HPDE6-E6E7 (cell line): ENCODE results near the gene HAX1.
A peak's percentile ranks its signal among the peaks of the same experiment; 100 is the strongest.
"Not testable (repeated sequence)": the region's sequence is repeated elsewhere in the genome, so short reads cannot be mapped to it uniquely, and the experiment has no call there.

ENCODE experiments used
- DNase-seq: peaks from one replicate; pipeline ENCODE4 v3.0.0; 2011; ENCODE audit warnings: missing footprints; ENCODE audit errors: extremely low spot score

HAX1 gene

GRCh38 chr1:154276797-154277196 is 4.4 kb downstream of the HAX1 start:
- DNase-seq: no peak

- not testable (repeated sequence) for DNase-seq
These were observed 15.2 kb downstream of the HAX1 start for GRCh38 chr1:154287591-154287990.

GRCh38 chr1:154288661-154289060 is 16.2 kb downstream of the HAX1 start:
- no peak for DNase-seq

GRCh38 chr1:154290921-154291320 is 18.5 kb downstream of the HAX1 start:
- DNase-seq: no peak

GRCh38 chr1:154295408-154296235 is 23.2 kb downstream of the HAX1 start:
- DNase-seq: no peak

GRCh38 chr1:154301582-154301981 is 29.2 kb downstream of the HAX1 start:
- no peak for DNase-seq

- DNase-seq: no peak
These were observed 32.4 kb downstream of the HAX1 start for GRCh38 chr1:154304664-154305337.

GRCh38 chr1:154306151-154306550 is 33.7 kb downstream of the HAX1 start:
- DNase-seq: no peak

- DNase-seq: not testable (repeated sequence)
These were observed 35.3 kb downstream of the HAX1 start for GRCh38 chr1:154307670-154308270.

- not testable (repeated sequence) for DNase-seq
These were observed 36.7 kb downstream of the HAX1 start for GRCh38 chr1:154309136-154309535.

GRCh38 chr1:154312229-154313065 is 40.0 kb downstream of the HAX1 start:
- DNase-seq: not testable (repeated sequence)

GRCh38 chr1:154313066-154313356 is 40.6 kb downstream of the HAX1 start:
- no peak for DNase-seq

- DNase-seq: not testable (repeated sequence)
These were observed 41.8 kb downstream of the HAX1 start for GRCh38 chr1:154314226-154314625.

- no peak for DNase-seq
These were observed 44.3 kb downstream of the HAX1 start for GRCh38 chr1:154316704-154317103.

GRCh38 chr1:154318386-154318785 is 46.0 kb downstream of the HAX1 start:
- no peak for DNase-seq

GRCh38 chr1:154320882-154321608 is 48.6 kb downstream of the HAX1 start, which contains the start of gene AQP10:
TSS of gene AQP10 (plus strand) at chr1:154321093. CDS start at chr1:154321156, 63 bp downstream.
- DNase-seq: peak; percentile 52

GRCh38 chr1:154321609-154321934 is 49.1 kb downstream of the HAX1 start:
- DNase-seq: not testable (repeated sequence)

- DNase-seq: no peak
These were observed 51.1 kb downstream of the HAX1 start for GRCh38 chr1:154323493-154323892.

GRCh38 chr1:154324241-154324640 is 51.8 kb downstream of the HAX1 start:
- DNase-seq: no peak

- DNase-seq: peak; percentile 88
These were observed 52.5 kb downstream of the HAX1 start, which contains the start of gene ATP8B2 for GRCh38 chr1:154324669-154325582. TSS of gene ATP8B2 (plus strand) at chr1:154325525. CDS start at chr1:154328142, 2,617 bp downstream.
